Middle frontal gyrus (tissue), 1 donor: ENCODE measurements around the gene F10.

Experiments used
- DNase-seq: peaks from one replicate; pipeline ENCODE4 v3.0.0-alpha.2; 2015; ENCODE audit warnings: low spot score; ENCODE audit errors: extremely low spot score

The F10 gene

GRCh38 chr13:113167575-113167974 lies 45.0 kb downstream of the F10 start:
- no peak for DNase-seq

- no peak for DNase-seq
These were observed 45.6 kb downstream of the F10 start for GRCh38 chr13:113168211-113168610.

- no peak for DNase-seq
These were observed 47.0 kb downstream of the F10 start for GRCh38 chr13:113169277-113170272.

- DNase-seq: no peak
These were observed 47.9 kb downstream of the F10 start for GRCh38 chr13:113170511-113170910.

GRCh38 chr13:113171250-113172125 lies 48.9 kb downstream of the F10 start:
- DNase-seq: no peak

DNA sequence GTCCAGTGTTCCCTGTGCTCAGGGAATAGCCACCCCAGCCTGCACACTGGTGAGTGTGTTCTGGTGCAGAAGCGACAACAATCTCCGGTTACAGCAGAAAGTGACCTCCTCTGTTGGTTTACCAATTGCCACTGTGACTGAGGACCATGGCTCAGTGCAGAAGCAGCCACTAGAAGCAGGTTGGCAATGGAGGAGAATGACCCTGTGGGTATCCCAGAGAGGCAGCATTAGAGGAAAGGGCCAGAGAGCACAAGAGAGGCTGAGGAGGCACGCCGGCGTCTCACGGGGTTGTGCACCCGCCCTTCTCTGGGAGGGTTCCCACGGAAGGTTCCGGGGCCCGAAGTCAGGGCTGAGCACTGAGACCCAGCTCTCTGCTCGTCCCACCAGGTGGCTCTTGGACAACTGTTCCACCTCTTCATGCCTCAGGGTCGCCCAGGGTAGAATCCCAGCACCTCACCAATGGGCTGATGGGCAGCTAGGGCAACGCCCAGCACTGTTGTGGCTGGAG lies 49.9 kb downstream of the F10 start:
- DNase-seq: no peak

DNA sequence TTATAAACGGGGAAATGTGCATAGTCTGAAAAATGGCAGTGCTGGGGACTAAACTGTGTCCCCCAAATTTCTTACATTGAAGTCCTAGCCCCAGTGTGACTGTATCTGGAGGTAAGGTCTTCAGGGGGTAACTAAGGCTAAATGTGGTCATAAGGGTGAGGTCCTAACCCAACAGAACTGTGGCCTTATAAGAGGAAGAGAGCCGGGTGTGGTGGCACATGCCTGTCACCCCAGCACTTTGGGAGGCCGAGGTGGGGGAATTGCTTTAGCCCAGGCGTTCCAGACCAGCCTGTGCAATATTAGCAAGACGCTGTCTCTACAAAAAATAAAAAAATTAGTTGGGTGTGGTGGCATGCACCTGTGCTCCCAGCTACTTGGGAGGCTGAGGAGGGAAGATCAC lies 53.7 kb downstream of the F10 start:
- no peak for DNase-seq

GRCh38 chr13:113176822-113177221 lies 54.2 kb downstream of the F10 start:
- DNase-seq: no peak

GRCh38 chr13:113178070-113178895 lies 55.7 kb downstream of the F10 start:
- DNase-seq: no peak

DNA sequence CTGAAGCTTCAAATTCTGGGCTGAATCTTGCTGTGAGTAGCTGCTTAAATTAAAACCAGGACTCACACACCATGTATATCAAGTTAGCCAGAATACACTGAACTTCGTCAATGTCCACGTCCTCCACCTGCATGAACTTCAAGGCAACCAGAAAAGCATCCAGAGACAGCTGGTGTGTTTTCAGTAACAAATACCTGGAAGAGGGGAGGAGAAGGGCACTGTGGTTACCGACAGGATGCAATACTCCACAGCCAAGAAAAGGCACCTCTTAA lies 56.2 kb downstream of the F10 start:
- no peak for DNase-seq

- DNase-seq: no peak
These were observed 57.0 kb downstream of the F10 start for GRCh38 chr13:113179374-113180230.

- no peak for DNase-seq
These were observed 59.4 kb downstream of the F10 start for GRCh38 chr13:113182046-113182445.

DNA sequence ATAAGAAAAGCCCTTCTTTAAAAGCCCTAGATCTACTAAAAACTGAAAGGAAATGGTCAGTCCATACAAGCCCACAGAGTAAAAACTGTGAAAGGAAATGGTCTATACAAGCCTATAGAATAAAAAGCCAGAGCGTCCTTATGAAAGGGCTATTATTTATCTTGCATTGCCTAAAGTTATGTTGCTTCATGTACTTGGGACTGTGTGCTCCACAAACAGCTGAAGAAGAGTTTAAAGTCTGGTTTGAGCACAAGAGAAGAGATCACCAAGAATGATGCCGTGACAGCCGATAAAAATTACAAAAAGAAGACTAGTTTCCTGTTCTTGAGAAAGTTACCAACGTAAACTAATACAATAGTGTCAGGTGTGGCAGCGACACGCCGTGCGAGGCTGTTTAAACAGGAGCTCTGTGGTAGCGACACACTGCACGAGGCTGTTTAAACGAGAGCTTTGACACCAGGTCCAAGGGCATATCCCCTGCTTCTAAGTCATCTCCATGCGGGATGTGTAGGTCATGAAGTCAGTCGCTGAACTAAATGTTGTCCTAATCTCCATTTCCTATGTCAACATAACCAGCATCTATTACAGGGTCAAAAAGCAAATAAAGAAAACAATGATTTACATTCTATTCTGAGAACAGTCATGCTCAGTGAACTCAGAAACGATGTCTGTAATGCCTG lies 61.0 kb downstream of the F10 start:
- DNase-seq: no peak

DNA sequence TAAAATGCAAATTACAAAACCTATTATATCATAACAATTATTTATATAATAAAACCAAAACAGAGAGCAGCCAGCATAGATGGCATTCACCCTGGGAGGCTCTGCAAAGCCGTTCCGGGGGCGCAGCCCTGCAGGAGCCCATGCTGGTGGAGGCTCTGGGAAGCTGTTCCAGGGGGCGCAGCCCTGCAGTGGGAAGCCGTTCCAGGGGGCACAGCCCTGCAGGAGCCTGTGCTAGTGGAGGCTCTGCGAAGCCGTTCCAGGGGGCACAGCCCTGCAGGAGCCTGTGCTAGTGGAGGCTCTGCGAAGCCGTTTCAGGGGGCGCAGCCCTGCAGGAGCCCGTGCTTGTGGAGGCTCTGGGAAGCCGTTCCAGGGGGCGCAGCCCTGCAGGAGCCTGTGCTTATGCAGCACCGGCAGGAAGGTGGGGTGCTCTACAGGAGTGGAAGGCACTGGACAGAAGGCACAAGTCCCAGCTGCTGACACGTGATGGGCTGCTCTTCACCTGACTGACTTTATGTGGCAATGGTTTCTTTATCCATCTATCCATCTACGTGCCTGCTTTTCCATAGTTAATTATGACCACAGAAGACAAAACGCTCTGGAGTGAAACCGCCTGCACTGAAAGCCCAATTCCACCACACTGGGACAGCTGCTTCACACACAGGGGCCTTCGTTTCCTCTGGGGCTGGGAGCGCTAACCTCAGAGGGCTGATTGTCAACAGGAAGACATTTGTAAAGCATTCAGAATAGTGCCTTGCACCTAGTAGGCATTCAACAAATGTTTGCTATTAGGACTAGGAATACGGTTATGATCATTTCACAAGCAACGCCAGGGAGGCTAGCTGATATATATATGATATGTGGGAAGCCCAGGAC lies 62.2 kb downstream of the F10 start:
- no peak for DNase-seq

GRCh38 chr13:113186061-113186900 lies 63.7 kb downstream of the F10 start:
- no peak for DNase-seq

GRCh38 chr13:113187263-113187669 lies 64.7 kb downstream of the F10 start:
- no peak for DNase-seq

GRCh38 chr13:113187883-113188665 lies 65.5 kb downstream of the F10 start:
- no peak for DNase-seq
